Calu3 (cell line): Measurements from ENCODE around the gene WNT7A. TPM values are rescaled to one million over a fixed set of nuclear protein-coding genes. Genes with fewer than 3 reads are reported as not detected.

Experiments
- BruUV-seq: library from RNA; stranded (reverse); fragments of 400-500 nt; replicated peaks from 2 replicates; lab custom pipeline; 2021; lab: Mats Ljungman, UMichigan
- CTCF ChIA-PET: fragments of 300-600 bp; sonication (Branson Sonifier 250); formaldehyde crosslinking; loops from one replicate; lab custom pipeline; 2022; ENCODE audit warnings: antibody characterized with exemption; lab: Charles Lee
- DNase-seq: peaks from one replicate; pipeline ENCODE4 v3.0.0; 2022
- H3K27ac Mint-ChIP-seq: one replicate; pipeline ENCODE4 v1.8.0; 2022; ENCODE audit warnings: mixed read lengths; ENCODE audit not compliant: unreplicated experiment
- H3K27me3 Mint-ChIP-seq: one replicate; pipeline ENCODE4 v1.8.0; 2022; ENCODE audit warnings: mixed read lengths; ENCODE audit not compliant: unreplicated experiment
- H3K36me3 Mint-ChIP-seq: one replicate; pipeline ENCODE4 v1.8.0; 2022; ENCODE audit warnings: mild to moderate bottlenecking, moderate library complexity, mixed read lengths; ENCODE audit not compliant: insufficient read depth, unreplicated experiment
- H3K4me1 Mint-ChIP-seq: one replicate; pipeline ENCODE4 v1.8.0; 2022; ENCODE audit warnings: mild to moderate bottlenecking, low read depth, mixed read lengths; ENCODE audit not compliant: unreplicated experiment
- H3K4me3 Mint-ChIP-seq: one replicate; pipeline ENCODE4 v1.8.0; 2022; ENCODE audit warnings: mild to moderate bottlenecking, low read depth, moderate library complexity, mixed read lengths; ENCODE audit not compliant: unreplicated experiment
- H3K9me3 Mint-ChIP-seq: one replicate; pipeline ENCODE4 v1.8.0; 2022; ENCODE audit warnings: low read depth, mixed read lengths; ENCODE audit not compliant: unreplicated experiment
- intact Hi-C: fragments of 100-400 bp; cut with micrococcal nuclease; formaldehyde crosslinking; loops from one replicate; pipeline ENCODE4 v1.10.0; 2022; ENCODE audit not compliant: unreplicated experiment
- total RNA-seq: library from RNA; stranded (reverse); gene quantifications from 2 replicates; pipeline ENCODE4 v1.2.3, GENCODE V29; 2022
- TF ChIP-seq, protein P1 (sequence below): fragments of 200-600 bp; IDR thresholded peaks from one replicate; pipeline ENCODE4 v1.8.0; 2022; ENCODE audit warnings: antibody characterized with exemption; ENCODE audit not compliant: unreplicated experiment

Gene WNT7A
- total RNA-seq, 1 experiment from 2014 or later = 3.5 TPM

DNA sequence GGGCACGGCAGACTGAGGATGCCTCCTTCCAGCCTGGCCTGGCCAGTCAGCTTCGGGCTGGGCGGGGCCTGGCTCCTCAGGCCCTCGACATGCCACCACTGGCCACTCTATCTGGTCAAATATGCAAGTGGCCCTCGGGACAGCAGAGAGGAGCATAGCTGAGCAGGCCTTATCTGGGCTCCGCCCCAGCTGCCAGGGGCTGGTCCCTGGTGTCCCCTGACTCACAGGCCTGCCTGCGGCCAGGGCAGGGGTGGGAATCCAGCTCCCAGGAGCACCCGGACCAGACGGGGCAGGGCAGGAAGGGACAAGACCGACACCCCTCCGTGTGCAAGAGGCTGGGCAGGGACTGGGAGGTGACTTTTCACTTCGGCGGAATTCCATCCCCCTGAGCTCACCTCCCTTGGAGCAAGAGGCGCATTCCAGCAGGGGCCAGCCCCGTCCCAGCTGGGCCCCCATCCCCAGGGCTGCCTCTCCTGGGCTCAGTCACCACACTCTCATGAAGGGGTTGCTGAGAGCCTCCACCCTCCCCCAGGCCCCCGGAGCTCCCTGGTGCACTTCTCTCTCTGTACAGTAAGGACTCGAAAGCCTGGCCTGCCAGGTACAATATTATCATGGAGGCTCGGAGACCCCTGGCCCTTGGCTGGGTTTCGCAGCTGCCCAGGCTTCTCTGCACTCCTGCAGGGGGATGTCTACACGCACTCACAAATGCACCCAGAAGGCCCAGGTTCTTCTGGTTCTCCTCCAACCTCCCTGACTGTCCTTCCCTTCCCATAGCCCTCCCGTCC, 29.5 kb downstream of the WNT7A start:
- DNase-seq = peak; percentile 92
- H3K27ac Mint-ChIP-seq = peak overlapping the region; percentile 35
- H3K27me3 Mint-ChIP-seq = no peaks in the 10 kb centered on the region
- no TSS peak for BruUV-seq
- no peaks in the 10 kb centered on the region for H3K9me3 Mint-ChIP-seq
- TF ChIP-seq, protein P1, sequence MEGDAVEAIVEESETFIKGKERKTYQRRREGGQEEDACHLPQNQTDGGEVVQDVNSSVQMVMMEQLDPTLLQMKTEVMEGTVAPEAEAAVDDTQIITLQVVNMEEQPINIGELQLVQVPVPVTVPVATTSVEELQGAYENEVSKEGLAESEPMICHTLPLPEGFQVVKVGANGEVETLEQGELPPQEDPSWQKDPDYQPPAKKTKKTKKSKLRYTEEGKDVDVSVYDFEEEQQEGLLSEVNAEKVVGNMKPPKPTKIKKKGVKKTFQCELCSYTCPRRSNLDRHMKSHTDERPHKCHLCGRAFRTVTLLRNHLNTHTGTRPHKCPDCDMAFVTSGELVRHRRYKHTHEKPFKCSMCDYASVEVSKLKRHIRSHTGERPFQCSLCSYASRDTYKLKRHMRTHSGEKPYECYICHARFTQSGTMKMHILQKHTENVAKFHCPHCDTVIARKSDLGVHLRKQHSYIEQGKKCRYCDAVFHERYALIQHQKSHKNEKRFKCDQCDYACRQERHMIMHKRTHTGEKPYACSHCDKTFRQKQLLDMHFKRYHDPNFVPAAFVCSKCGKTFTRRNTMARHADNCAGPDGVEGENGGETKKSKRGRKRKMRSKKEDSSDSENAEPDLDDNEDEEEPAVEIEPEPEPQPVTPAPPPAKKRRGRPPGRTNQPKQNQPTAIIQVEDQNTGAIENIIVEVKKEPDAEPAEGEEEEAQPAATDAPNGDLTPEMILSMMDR = no peak
- H3K4me3 Mint-ChIP-seq = peak overlapping the region; percentile 26
- CTCF ChIA-PET = interaction anchor here (0.7 to 1.3 kb wide), 4 partner anchors 29 to 694 kb away, joined by 3 to 5 read pairs (median 4); partner anchors contain the start of gene WNT7A
- no peaks in the 10 kb centered on the region for H3K36me3 Mint-ChIP-seq
- peaks cover 43% of the 10 kb centered on the region for H3K4me1 Mint-ChIP-seq
- intact Hi-C loops = no loop called here

DNA sequence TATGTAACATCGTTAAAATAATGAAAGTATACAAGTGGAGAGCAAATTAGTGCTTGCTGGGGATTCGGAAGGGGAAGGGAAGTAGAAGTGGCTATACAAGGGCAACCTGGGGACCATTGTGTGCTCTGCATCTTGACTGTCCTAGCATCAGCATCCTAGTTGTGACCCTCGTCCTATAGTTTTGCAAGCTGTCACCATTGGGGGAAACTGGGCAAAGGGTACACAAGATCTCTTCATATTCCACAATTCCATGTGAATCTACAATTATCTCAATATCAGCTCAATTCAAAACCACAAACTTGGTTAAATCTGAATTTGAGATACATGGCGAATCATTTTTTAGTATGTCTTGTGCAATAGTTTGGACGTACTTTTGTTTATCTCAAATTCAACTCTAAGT, 30.9 kb downstream of the WNT7A start:
- CTCF ChIA-PET = interaction anchor here (1.1 kb wide), 1 partner anchor 11 kb away, joined by 3 read pairs; no protein-coding TSS in a partner anchor
- H3K27me3 Mint-ChIP-seq = no peaks in the 10 kb centered on the region
- no peak overlapping the region for H3K4me3 Mint-ChIP-seq
- TF ChIP-seq, protein P1 = no peak
- peak overlapping the region; percentile 73 for H3K27ac Mint-ChIP-seq
- BruUV-seq = no TSS peak
- no peaks in the 10 kb centered on the region for H3K36me3 Mint-ChIP-seq
- intact Hi-C loops = no loop called here
- H3K4me1 Mint-ChIP-seq = peaks cover 41% of the 10 kb centered on the region
- H3K9me3 Mint-ChIP-seq = no peaks in the 10 kb centered on the region
- DNase-seq = no peak

DNA sequence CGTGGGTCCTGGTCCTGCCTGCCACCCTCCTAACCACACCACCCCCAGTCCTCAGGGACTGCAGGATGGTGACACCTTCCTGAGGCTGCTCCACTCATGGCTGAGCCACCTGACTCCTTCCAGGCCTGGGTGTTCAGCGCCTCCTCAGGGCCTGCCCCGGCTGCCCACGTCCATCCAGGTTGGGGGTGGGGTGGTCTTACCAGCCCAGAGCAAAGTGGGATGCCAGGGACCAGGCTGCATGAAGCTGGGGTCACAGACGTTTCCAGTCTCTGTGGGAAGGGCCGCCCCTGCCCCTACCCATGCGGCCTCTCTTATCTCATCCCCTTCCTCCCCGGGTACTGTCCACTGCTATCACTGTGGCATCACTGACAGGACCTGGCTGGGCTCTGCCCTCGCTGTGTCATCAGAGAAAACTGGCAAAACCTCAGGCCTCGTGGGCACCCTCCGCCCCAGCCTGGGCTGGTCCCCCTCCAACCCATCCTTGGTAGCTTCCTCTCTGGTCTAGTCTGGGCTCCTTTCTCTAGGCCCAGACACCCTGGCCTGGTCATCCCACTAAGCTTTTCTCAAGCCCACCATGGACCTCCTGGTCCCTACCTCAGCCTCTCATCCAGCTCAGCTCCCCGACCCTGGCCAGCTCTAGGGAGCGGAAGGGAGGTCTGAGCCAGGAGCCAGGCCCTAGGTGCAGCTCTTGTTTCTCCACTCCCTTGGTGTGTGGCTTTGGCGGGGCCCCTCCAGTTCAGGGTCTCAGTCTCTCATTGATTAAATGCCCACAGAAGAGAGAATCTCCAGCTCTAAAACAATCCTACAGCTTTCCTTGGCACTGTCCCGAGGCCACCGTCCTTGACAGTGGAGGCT, 32.9 kb downstream of the WNT7A start:
- BruUV-seq = no TSS peak
- Mint-ChIP-seq H3K9me3 (no peaks in the 10 kb centered on the region), H3K36me3 (no peaks in the 10 kb centered on the region), H3K4me1 (peaks cover 25% of the 10 kb centered on the region), H3K27me3 (no peaks in the 10 kb centered on the region), H3K4me3 (no peak overlapping the region), H3K27ac (no peak overlapping the region)
- intact Hi-C loops = no loop called here
- TF ChIP-seq, protein P1 = no peak
- CTCF ChIA-PET = no interaction called here
- DNase-seq = no peak

DNA sequence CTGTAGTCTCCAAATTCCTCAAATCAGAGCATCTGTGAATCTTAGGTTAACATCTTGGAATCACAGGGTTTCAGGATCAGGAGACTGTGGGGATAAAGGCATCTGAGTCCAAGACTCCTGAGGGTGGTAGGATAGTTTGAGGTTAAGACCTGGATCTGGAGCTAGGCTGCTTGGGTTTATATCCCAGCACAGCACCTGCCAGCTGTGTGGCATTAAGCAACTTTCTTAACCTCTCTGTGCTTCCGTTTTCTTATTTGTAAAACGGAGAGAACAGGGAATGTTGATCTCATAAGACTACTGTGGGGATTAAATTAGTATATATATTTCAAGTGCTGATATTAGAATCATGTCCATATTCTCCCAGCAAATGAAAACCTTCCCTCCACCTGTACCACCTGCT, 33.6 kb downstream of the WNT7A start:
- Mint-ChIP-seq H3K4me1 (peaks cover 18% of the 10 kb centered on the region), H3K27me3 (no peaks in the 10 kb centered on the region), H3K27ac (no peak overlapping the region), H3K4me3 (no peak overlapping the region), H3K9me3 (no peaks in the 10 kb centered on the region), H3K36me3 (no peaks in the 10 kb centered on the region)
- intact Hi-C loops = no loop called here
- CTCF ChIA-PET = no interaction called here
- DNase-seq = no peak
- no TSS peak for BruUV-seq
- TF ChIP-seq, protein P1 = no peak
